Stimulated activated naive CD8-positive, alpha-beta T cell treated with anti-CD3 and anti-CD28 coated beads, Interleukin-15, amount 100 ng/mL, for 72 hours (primary cell): Measurements from ENCODE around the gene CTIF.
"Not testable (repeated sequence)": the region's sequence is repeated elsewhere in the genome, so short reads cannot be mapped to it uniquely, and the experiment has no call there.

Source experiments
- ATAC-seq: fragments of 150-1000 bp; cut with Tn5 transposase; 2 replicates; pipeline ENCODE4 v1.10.0; 2021; ENCODE audit warnings: mild to moderate bottlenecking, moderate library complexity
- DNase-seq, 2 donors: peaks; one replicate each; pipeline ENCODE4 v3.0.0; 2021 to 2022
- H3K27ac Mint-ChIP-seq, 2 donors: one replicate each; pipeline ENCODE4 v1.8.0; 2022; ENCODE audit warnings: mild to moderate bottlenecking in 2 of 2, mixed read lengths in 2 of 2, moderate library complexity in 2 of 2
- H3K27me3 Mint-ChIP-seq: one replicate; pipeline ENCODE4 v1.8.0; 2022; ENCODE audit warnings: mixed read lengths
- H3K4me1 Mint-ChIP-seq: one replicate; pipeline ENCODE4 v1.8.0; 2022; ENCODE audit warnings: mild to moderate bottlenecking, mixed read lengths
- H3K4me3 Mint-ChIP-seq, 2 donors: one replicate each; pipeline ENCODE4 v1.8.0; 2022; ENCODE audit warnings: mild to moderate bottlenecking in 2 of 2, mixed read lengths in 2 of 2, moderate library complexity in 1 of 2
- H3K9me3 Mint-ChIP-seq, 2 donors: one replicate each; pipeline ENCODE4 v1.8.0; 2022; ENCODE audit warnings: mixed read lengths in 2 of 2

CTIF gene

DNA sequence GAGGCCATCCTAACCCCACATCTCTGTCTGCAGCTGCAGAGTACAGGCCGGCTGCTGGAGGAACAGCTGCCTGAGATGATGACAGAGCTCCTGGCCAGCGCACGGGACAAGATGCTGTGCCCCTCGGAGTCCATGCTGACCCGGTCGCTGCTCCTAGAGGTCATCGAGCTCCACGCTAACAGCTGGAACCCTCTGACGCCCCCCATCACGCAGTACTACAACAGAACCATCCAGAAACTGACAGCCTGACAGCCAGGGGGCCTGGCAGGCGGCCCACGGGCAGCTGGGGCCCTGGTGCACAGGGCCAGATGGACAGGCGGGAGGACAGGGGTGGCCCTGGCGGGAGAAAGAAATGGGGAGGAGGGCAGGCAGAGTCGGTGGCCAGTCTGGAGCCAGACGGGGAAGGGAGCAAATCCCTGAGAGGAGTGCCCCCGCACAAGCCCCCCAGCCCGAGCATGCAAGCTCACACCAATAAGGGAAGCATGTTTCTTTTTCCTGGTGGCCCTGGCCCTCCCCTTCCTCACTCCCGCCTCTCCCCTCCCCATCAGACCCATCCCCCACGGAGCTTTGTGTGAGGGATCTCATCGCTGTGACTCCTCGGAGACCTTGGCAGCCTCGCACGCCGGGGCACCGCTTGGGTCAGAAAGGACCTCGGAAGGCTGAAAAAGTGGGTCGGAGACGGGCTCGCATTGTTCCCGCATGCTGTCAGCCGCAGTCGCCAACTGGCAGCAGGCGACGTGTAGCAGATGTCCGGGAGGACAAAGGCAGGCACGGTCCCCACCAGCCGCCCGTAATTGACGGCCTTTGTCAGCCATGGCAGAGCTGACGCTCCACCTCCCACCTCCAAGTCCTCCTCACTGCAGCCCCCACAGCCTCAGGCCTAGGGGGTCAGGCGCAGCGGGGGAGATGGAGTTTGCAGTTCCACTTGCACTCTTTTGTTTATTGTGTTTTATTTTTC, 320.8 kb downstream of the CTIF start:
- Mint-ChIP-seq H3K9me3 (peaks cover 0 to under 1% of the 10 kb centered on the region in 2 donors), H3K27me3 (no peaks in the 10 kb centered on the region), H3K4me1 (peaks cover 19% of the 10 kb centered on the region), H3K27ac (no peak overlapping the region), H3K4me3 (no peak overlapping the region)
- ATAC-seq (no peak), DNase-seq (no peak)

DNA sequence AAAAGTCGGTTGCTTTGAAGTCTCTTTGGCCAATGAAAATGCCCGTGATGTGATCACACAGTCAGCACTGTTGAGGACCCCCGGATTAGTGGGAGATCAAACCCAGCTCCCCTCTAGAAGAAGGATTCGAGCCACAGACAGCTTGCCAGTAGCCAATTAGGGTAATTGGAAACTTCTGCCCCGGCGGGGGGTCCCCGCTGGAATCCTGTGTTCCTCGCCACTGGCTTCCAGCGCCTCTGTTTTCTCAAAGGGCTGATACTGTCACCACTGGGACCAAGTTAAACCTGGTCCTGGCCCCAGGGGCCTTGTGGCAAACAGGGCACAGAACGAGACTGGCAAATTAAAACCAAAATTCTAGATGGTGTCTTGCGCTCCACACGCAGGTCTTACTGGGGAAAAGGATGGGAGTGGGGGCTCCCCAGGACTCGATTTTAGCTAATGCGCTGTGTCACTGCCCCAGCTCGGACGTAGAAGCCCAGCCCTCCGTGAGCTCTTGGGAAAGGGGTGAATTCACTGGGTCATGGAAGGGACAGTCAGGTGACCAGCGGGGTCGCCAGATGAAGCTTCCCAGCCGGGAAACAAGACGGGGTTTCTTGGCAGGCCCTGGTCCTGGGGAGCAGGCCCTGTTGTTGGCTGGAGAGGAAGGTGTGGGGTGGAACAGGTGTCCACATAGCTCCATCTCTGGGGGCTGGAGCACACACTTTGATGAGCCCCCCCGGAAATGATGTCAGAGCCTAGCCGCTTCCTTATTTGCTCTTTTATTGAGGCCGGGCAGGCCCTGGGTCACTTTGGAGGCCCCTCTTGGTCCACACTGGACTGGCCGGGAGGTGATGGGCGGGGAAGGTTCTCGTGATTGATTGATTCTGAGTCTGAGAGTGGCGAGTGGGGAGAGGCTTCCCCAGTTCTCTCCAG, 321.7 kb downstream of the CTIF start:
- DNase-seq (no peak), ATAC-seq (no peak)
- Mint-ChIP-seq H3K9me3 (peaks cover 0 to 7% of the 10 kb centered on the region in 2 donors), H3K4me1 (peaks cover 11% of the 10 kb centered on the region), H3K27me3 (no peaks in the 10 kb centered on the region), H3K4me3 (no peak overlapping the region), H3K27ac (no peak overlapping the region)

DNA sequence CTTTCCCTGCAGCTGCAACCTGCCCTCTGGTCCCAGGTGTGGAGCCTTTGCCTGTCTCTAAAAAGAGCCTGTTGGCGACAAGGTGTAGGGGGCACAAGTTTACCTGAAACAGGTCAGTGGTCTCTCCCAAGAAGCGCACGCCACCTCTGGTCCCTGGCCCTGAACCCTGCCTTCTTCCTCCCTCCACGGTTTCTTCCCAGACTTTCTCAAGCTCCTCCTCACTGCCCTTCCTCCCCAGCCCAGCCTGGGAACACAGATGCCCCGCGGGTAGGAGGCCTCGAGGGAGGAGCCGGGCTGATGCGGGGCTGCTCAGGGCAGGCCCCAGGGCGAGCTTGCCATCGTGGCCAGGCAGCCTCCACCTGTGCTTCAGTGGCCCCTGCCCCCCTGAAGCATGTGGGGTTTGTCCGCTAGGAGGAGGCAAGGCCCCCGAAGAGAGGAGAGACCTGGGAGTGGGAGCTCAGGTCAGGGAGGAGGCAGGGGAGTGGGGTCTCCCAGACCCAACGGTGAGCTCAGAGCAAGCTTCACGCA, 322.4 kb downstream of the CTIF start:
- Mint-ChIP-seq H3K9me3 (peaks cover 0 to 7% of the 10 kb centered on the region in 2 donors), H3K4me1 (peaks cover 6% of the 10 kb centered on the region), H3K27me3 (no peaks in the 10 kb centered on the region), H3K4me3 (no peak overlapping the region), H3K27ac (no peak overlapping the region)
- DNase-seq (no peak), ATAC-seq (peak; percentile 25)

DNA sequence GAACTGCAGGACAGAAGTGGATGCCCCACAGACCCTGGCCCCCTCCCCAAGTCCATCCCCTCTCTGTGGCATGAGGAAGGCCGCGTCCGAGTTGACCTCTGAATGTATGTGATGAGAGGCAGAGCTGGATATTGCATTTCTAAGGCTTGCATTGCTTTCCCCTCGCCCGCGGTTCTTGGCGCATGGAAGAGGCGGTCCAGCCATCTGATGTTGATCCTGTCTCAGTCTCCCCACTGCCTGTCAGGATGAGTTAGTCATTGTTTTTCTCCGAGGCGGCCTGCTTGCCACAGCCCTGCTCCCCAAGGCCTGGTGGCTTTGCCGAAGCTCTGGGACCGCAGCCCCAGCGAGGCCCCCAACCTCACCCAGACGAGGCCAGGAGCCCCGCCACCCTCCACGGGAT, 323.3 kb downstream of the CTIF start:
- H3K27me3 Mint-ChIP-seq: no peaks in the 10 kb centered on the region
- no peak overlapping the region for H3K4me3 Mint-ChIP-seq
- peaks cover 0 to 7% of the 10 kb centered on the region in 2 donors for H3K9me3 Mint-ChIP-seq
- DNase-seq (no peak), ATAC-seq (no peak)
- peaks cover 6% of the 10 kb centered on the region for H3K4me1 Mint-ChIP-seq
- H3K27ac Mint-ChIP-seq: no peak overlapping the region

DNA sequence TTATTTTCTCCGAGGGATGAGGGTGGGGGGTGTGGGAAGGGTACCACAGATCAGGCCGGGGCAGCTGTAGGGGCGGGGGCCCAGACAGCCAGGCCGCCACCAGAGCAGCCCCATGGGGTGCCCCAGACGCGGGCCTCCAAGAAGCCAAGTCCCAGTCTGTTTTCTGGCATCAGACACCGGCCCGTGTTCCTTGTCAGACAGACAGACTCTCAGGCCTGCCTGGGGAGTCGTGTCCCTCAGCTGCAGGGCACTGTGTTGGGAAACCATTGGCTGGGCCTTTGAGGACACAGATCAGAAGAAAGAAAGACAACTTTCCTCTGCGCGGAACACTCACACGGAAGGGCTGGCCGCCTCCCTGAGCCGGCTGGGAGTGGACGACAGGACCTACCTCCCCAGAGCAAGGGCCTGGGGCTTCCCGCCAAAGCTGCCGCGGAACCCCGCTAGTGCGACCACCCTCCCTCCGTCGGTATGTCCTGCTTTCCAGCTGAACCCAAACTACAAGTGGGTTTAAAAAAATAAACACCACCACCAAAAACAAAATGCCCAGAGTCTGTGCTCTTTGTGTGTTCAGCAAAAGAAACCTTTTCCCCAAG, 323.9 kb downstream of the CTIF start:
- peaks cover 7% of the 10 kb centered on the region for H3K4me1 Mint-ChIP-seq

DNA sequence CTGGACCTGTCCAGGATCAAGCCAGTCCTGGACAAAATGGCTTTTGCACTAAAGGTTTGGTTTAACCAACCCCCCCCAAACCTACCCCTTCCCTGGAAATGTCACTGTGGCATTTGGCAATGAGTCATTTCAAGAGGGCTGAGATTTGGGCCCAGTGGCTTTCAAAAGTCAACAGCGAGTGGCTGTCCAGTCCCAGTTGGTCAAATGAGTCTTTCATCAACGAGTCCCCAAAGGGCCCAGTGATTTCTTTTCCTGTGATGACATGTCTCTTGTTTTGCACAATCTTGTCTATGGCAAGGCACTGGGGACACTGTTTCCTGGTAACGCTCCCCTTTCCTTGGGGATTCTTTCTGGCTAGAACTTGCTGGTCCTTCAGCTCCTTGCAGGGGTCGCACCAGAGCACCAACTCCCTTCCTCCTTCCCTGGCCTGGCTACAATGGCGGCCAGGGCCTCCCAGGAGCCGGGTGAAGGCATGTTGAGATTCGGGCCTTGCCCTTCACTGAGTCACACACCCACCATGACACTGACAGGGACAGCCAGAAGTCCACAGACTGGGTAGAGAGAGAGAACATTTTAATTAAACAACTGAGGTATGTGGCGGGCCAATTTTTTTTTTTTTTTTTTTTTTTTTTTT, 324.7 kb downstream of the CTIF start:
- H3K4me3 Mint-ChIP-seq: no peak overlapping the region
- H3K9me3 Mint-ChIP-seq: peaks cover 0 to 7% of the 10 kb centered on the region in 2 donors
- ATAC-seq (no peak), DNase-seq (no peak)
- no peak overlapping the region for H3K27ac Mint-ChIP-seq
- no peaks in the 10 kb centered on the region for H3K27me3 Mint-ChIP-seq
- peaks cover 14% of the 10 kb centered on the region for H3K4me1 Mint-ChIP-seq

More for the DNA sequence above, 323.9 kb downstream of the CTIF start:
- H3K27me3 Mint-ChIP-seq: no peaks in the 10 kb centered on the region
- ATAC-seq (peak; percentile 60), DNase-seq (no peak)
- H3K9me3 Mint-ChIP-seq: peaks cover 0 to 7% of the 10 kb centered on the region in 2 donors
- H3K27ac Mint-ChIP-seq: no peak overlapping the region
- no peak overlapping the region for H3K4me3 Mint-ChIP-seq

DNA sequence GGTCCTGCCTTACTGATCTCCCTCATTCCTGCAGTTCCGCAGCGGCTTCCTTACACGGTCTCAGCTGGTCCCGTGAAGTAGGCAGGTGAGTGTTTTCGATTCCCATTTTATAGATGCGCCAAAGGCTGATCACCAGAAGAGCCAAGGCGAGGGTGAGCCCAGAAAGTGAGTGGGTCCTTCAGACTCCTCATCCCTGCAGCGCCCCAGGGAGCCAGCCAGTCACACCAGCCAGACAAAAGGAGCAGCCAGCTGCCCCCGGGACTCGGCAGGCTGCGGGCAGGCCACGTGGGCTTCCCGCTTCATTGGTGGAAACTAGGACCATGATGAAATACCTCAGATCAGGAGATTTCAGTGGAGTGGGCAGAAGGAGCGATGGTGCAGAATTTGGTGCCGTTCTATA, 326.0 kb downstream of the CTIF start:
- Mint-ChIP-seq H3K9me3 (peaks cover 0 to 7% of the 10 kb centered on the region in 2 donors), H3K27ac (no peak overlapping the region), H3K27me3 (no peaks in the 10 kb centered on the region), H3K4me1 (peaks cover 28% of the 10 kb centered on the region), H3K4me3 (no peak overlapping the region)
- ATAC-seq (no peak), DNase-seq (no peak)

DNA sequence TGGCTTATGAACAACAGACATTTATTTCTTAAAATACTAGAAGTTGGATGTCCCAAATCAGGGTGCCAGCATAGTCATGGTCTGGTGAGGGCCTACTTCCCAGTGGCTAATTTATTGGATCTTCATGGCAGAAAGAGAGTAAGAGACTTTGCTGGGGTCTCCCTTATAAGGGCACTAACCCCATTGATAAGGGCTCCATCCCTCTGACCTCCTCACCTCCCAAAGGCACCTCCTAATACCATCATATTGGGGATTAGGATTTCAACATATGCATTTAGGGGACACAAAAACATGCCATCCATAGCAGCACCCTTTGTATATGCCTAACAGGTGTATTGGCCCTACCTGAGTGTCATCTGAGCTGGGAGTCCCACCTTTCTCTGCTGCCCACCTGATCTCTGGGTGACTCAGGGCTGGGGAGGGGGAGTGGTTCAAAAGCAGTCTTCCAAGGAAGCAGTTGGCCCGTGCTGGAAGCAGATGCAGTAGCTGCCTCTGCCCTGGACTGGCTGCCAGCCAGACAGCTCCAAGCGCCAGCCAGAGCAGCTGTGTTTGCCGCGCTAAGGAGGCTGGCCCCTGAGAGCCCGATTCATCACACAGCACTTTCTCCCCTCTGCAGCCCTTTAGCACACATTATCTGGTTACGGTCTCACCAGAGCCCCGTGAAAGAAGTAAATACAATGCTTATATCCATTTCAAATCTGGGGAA, 327.4 kb downstream of the CTIF start:
- H3K4me3 Mint-ChIP-seq: no peak overlapping the region
- no peaks in the 10 kb centered on the region for H3K27me3 Mint-ChIP-seq
- H3K27ac Mint-ChIP-seq: no peak overlapping the region
- peaks cover 0 to 7% of the 10 kb centered on the region in 2 donors for H3K9me3 Mint-ChIP-seq
- DNase-seq (no peak), ATAC-seq (no peak)
- peaks cover 37% of the 10 kb centered on the region for H3K4me1 Mint-ChIP-seq

DNA sequence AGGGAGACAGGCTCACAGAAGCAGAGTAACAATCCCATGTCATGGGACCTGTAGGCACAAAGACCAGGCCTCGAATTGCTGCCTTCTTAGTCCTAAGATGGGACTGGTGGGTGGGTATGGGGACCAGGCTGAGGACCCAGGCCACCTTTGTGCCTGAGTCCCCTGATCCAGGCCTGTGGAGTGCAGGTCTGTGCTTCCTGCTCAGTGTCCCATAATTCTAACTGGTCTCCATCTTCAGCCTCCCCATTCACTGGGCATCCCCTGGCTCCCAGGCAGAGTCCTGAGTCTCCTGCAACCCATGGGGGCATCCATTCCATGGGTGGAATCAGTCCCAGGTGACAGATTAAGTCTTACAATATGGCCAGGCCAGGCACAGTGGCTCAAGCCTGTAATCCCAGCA, 328.0 kb downstream of the CTIF start:
- Mint-ChIP-seq H3K9me3 (peaks cover 0 to 7% of the 10 kb centered on the region in 2 donors), H3K4me1 (peaks cover 42% of the 10 kb centered on the region), H3K27ac (no peak overlapping the region), H3K4me3 (no peak overlapping the region), H3K27me3 (no peaks in the 10 kb centered on the region)
- ATAC-seq: no peak
- no peak for DNase-seq

DNA sequence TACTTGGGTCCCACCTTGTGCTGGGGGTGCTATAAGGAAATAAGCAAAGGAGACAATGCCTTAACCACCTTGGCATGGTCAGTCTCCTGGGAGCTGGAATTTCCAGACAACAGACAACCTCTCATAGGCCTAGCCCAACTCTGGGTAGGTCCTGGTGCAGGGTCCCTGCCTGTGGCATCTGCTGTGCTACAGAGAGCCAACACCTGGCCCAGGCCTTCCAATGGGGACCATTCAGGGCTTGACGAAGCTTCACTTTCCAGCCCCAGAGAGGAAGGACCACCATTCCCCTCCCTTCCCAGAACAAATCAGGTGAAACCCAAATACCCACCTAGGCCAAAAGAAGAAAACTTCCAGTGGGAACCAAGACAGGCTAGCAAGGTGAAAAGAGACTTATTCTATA, 329.1 kb downstream of the CTIF start:
- peaks cover 0 to 7% of the 10 kb centered on the region in 2 donors for H3K9me3 Mint-ChIP-seq
- no peak for ATAC-seq
- peaks cover 53% of the 10 kb centered on the region for H3K4me1 Mint-ChIP-seq
- no peaks in the 10 kb centered on the region for H3K27me3 Mint-ChIP-seq
- no peak for DNase-seq
- no peak overlapping the region for H3K4me3 Mint-ChIP-seq
- no peak overlapping the region for H3K27ac Mint-ChIP-seq

DNA sequence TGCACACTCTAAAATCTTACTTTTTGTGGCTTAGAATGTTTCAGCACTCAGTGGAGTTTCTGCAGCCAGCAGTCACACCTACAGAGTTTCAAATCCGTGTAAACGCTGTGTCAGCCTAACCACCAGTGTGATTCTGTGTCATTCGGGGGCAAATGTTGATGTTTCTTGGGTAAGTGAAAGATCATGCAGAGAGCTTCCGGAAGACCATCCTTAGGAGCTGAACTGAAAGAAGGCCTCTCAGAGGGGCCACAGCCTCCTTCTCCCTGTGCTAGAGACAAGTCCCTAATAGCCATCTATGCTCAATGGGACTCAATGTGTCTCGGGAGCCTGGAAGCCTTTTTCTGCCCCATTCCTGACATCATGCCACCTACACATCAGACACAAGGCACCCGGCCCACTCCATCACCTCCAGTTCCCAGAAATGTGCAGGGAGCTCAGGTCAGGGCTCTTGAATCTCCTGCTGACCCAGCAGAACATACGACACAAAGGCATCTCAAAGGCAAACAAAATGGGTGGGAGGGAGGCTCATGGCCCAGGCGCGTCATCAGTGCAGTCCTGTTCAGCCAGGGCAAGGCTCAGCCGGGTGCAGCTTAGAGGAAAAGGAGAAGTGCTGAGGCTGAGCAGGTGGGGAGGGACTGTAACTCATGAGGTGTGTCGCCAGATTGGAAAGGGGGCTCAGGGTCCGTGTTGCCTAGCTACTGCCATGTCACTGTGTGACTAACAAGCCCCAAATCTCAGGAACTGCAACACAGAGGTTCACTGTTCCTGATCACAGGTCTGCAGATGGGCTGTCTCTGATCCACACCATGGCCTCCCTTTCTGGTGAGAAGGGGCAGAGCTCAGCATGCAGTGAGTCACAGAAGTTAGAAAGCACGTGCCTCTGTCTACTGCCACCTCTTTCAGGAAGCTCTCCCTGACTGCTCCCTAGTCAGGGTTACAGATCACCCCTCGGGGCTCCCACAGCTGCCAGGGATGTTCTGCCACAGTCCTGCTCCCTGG, 329.9 kb downstream of the CTIF start:
- peak; percentile 53 to 72 for DNase-seq
- Mint-ChIP-seq H3K27ac (peak overlapping the region in 1 of 2 donors; percentile 72), H3K9me3 (peaks cover 0 to 7% of the 10 kb centered on the region in 2 donors), H3K27me3 (no peaks in the 10 kb centered on the region), H3K4me1 (peaks cover 54% of the 10 kb centered on the region), H3K4me3 (peak overlapping the region; percentile 33 to 43)
- peak; percentile 89 for ATAC-seq

DNA sequence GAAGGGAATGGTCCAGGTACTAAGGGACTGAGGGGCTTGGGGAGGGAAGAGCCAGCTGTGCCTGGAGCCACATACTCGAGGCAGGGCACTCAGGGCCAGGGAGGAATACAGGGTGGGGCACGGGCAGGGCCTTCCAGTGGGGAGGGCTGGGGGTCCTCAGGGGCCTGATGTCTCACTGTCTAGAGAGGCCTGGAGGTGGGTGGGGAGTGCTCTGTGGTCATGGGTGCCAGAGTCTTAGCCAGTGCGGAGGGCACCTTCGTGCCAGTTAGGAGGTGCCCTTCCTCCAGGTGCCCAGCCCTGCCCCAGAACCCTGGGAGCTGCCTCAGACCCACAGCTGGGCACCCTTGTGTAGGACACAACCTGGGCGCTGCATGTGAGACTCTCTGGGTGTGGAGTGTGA, 330.8 kb downstream of the CTIF start:
- peaks cover 0 to 6% of the 10 kb centered on the region in 2 donors for H3K9me3 Mint-ChIP-seq
- no peak for DNase-seq
- peak overlapping the region in 1 of 2 donors; percentile 21 for H3K4me3 Mint-ChIP-seq
- no peaks in the 10 kb centered on the region for H3K27me3 Mint-ChIP-seq
- peak overlapping the region in 1 of 2 donors; percentile 35 for H3K27ac Mint-ChIP-seq
- H3K4me1 Mint-ChIP-seq: peaks cover 53% of the 10 kb centered on the region
- no peak for ATAC-seq

DNA sequence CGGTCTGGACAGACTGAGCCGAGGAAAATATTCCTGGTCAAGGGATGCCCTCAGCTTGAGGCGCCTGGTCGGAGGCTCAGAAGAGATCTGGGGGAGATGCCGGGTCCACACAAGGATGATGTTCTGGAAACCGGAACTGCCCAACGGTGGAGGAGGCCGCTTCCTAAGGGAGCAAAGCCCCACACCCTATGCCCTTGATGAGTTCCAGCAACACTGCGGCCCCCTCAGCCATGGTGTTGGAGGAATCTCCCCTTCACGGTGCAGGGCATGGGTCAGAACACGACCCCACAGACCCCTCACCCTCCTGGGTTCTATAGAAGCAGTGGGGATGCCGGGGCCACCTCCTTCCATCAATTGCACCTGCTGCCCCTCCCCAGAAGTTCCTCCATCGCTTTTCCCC, 332.1 kb downstream of the CTIF start:
- not testable (repeated sequence) for H3K27ac Mint-ChIP-seq, H3K9me3 Mint-ChIP-seq, ATAC-seq, H3K27me3 Mint-ChIP-seq, H3K4me3 Mint-ChIP-seq, DNase-seq
- peaks cover 53% of the 10 kb centered on the region for H3K4me1 Mint-ChIP-seq
